Measurements from ENCODE around the gene TNIP1.

TNIP1 gene

DNA sequence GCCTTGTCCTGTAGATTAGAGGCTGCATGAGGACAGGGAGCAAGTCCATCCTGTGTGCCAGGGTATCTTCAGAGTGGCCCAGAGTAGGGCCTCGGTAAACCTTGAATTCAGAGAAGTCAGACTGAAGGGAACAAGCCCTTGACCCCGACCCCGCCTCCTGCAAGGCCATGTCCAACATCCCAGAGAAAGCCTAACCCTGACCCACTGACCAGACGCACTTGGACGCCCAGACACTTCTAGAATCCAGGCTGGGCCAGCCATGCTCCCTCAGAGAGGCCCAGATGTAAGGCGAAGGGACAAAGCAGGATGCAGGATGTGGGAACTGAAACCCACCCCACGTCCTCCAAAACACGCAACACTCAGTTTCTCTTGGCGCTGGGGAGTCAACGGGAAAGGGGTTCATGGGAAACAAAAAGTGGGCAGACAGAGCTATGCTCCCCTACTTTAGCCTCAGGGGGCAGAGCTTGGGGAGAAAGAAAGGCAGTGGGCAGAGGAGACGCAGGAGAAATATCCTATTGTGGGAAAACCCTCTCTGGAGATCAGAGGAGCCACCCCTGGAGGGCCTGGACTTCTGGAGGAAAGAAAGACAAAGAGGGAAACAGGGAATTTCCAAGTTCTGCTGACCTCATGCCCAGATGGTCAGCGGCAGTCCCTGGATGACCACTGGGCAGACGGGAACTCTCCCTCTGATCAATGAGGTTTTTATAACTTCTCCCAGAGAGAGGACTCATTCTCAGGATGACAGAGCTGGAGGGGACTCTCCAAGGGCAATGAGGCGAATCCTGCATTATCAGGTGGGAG, 13.0 kb downstream of the TNIP1 start:
- Histone ChIP-seq H3K4me2 (ENCODE audit: low read length) (no peak overlapping the region), H4K20me1 (ENCODE audit: control insufficient read depth, insufficient read depth, low read depth, low read length) (peaks cover 30% of the 10 kb centered on the region), H3K27ac (ENCODE audit: low read depth, low read length) (no peak overlapping the region)

DNA sequence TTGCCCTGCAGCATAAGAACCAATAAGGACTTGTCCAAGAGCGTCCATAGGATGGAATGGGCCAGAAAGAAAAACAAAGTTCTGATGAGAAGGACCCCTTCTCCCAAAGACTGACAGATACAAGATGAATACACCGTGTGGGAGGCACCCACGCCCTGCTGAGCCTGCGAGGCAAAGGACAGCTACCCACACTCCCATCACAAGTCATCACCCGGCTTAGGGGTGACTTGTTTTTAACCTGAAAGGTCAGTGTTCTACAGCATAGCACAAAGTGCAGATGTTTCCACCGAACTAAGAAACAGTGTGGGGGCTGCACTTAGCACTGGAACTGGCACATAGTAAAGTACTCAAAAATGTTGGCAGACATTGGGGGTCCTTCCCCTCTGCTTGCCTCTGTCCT, 13.9 kb downstream of the TNIP1 start:
- peaks cover 83% of the 10 kb centered on the region for H3K79me2 ChIP-seq (ENCODE audit: control insufficient read depth, low read length)
- TF ChIP-seq, protein P1, sequence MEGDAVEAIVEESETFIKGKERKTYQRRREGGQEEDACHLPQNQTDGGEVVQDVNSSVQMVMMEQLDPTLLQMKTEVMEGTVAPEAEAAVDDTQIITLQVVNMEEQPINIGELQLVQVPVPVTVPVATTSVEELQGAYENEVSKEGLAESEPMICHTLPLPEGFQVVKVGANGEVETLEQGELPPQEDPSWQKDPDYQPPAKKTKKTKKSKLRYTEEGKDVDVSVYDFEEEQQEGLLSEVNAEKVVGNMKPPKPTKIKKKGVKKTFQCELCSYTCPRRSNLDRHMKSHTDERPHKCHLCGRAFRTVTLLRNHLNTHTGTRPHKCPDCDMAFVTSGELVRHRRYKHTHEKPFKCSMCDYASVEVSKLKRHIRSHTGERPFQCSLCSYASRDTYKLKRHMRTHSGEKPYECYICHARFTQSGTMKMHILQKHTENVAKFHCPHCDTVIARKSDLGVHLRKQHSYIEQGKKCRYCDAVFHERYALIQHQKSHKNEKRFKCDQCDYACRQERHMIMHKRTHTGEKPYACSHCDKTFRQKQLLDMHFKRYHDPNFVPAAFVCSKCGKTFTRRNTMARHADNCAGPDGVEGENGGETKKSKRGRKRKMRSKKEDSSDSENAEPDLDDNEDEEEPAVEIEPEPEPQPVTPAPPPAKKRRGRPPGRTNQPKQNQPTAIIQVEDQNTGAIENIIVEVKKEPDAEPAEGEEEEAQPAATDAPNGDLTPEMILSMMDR (IDR thresholded peaks at IDR 0.05; ENCODE audit: low read depth, low read length, poor library complexity, severe bottlenecking), result no peak
- TF ChIP-seq EZH2phosphoT487 (IDR thresholded peaks at IDR 0.05; ENCODE audit: borderline replicate concordance, low read length), result no peak

More for the DNA sequence above, 13.0 kb downstream of the TNIP1 start:
- TF ChIP-seq EZH2phosphoT487 (IDR thresholded peaks at IDR 0.05; ENCODE audit: borderline replicate concordance, low read length), result no peak
- TF ChIP-seq, protein P1 (IDR thresholded peaks at IDR 0.05; ENCODE audit: low read depth, low read length, poor library complexity, severe bottlenecking), result no peak
- H3F3A ChIP-seq (ENCODE audit: control insufficient read depth, insufficient read depth), result peaks cover under 1% of the 10 kb centered on the region; the same call in 1 of the 2 replicates
- no peaks in the 10 kb centered on the region for H3K27me3 ChIP-seq (ENCODE audit: control insufficient read depth, low read length)
- H3K79me2 ChIP-seq (ENCODE audit: control insufficient read depth, low read length), result peaks cover 92% of the 10 kb centered on the region
- no peaks in the 10 kb centered on the region for H3K9me2 ChIP-seq (replicated peaks; ENCODE audit: control insufficient read depth, low read length)
- H3K9me3 ChIP-seq (ENCODE audit: control insufficient read depth, insufficient read depth, low read length), result no peaks in the 10 kb centered on the region
- no peak overlapping the region for H3K4me3 ChIP-seq (ENCODE audit: low read length)
- peaks cover 44% of the 10 kb centered on the region for H3K4me1 ChIP-seq (ENCODE audit: control insufficient read depth, low read length)
- peaks cover 60% of the 10 kb centered on the region for H3K36me3 ChIP-seq (ENCODE audit: control insufficient read depth, low read length)

DNA sequence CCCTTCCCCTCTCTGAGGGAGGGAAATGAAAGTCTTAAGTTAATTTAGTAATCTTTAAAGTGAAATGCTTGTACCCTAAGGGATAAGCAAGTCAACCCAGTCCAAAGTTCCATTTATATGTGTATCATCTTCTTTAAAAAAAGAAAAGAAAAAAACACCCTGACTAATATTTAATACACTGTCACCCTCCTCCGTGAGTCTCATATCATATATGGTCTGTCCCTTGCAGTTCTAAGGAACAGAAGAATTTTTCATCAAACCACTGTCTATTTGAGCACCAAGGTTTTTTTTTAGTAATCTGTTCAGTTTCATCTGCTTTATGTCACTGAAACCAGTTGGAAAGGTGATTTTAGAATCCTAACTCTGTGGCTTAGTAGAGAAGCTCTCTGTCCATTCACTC, 15.2 kb downstream of the TNIP1 start:
- Histone ChIP-seq H3K4me2 (ENCODE audit: low read length) (no peak overlapping the region), H3K27ac (ENCODE audit: low read depth, low read length) (no peak overlapping the region), H3K36me3 (ENCODE audit: control insufficient read depth, low read length) (peaks cover 75% of the 10 kb centered on the region), H3K79me2 (ENCODE audit: control insufficient read depth, low read length) (peaks cover 70% of the 10 kb centered on the region), H3K9me2 (replicated peaks; ENCODE audit: control insufficient read depth, low read length) (no peaks in the 10 kb centered on the region), H3K4me1 (ENCODE audit: control insufficient read depth, low read length) (peaks cover 51% of the 10 kb centered on the region), H4K20me1 (ENCODE audit: control insufficient read depth, insufficient read depth, low read depth, low read length) (peaks cover 30% of the 10 kb centered on the region), H3K9me3 (ENCODE audit: control insufficient read depth, insufficient read depth, low read length) (no peaks in the 10 kb centered on the region), H3K4me3 (ENCODE audit: low read length) (no peak overlapping the region), H3K27me3 (ENCODE audit: control insufficient read depth, low read length) (no peaks in the 10 kb centered on the region), H3F3A (ENCODE audit: control insufficient read depth, insufficient read depth) (peaks cover 17% of the 10 kb centered on the region)
- TF ChIP-seq EZH2phosphoT487 (IDR thresholded peaks at IDR 0.05; ENCODE audit: borderline replicate concordance, low read length), result no peak
- TF ChIP-seq, protein P1 (IDR thresholded peaks at IDR 0.05; ENCODE audit: low read depth, low read length, poor library complexity, severe bottlenecking), result no peak

More for the DNA sequence above, 13.9 kb downstream of the TNIP1 start:
- Histone ChIP-seq H3K4me1 (ENCODE audit: control insufficient read depth, low read length) (peaks cover 44% of the 10 kb centered on the region), H3K9me2 (replicated peaks; ENCODE audit: control insufficient read depth, low read length) (no peaks in the 10 kb centered on the region), H4K20me1 (ENCODE audit: control insufficient read depth, insufficient read depth, low read depth, low read length) (peaks cover 30% of the 10 kb centered on the region), H3K9me3 (ENCODE audit: control insufficient read depth, insufficient read depth, low read length) (no peaks in the 10 kb centered on the region), H3K27ac (ENCODE audit: low read depth, low read length) (no peak overlapping the region), H3K4me3 (ENCODE audit: low read length) (no peak overlapping the region), H3F3A (ENCODE audit: control insufficient read depth, insufficient read depth) (peaks cover 7% of the 10 kb centered on the region), H3K27me3 (ENCODE audit: control insufficient read depth, low read length) (no peaks in the 10 kb centered on the region), H3K4me2 (ENCODE audit: low read length) (no peak overlapping the region), H3K36me3 (ENCODE audit: control insufficient read depth, low read length) (peaks cover 69% of the 10 kb centered on the region)

All from DOHH2 (cell line).